ENCODE results near the gene TBC1D10A. TPM values are rescaled to one million over a fixed set of nuclear protein-coding genes. Genes with fewer than 3 reads are reported as not detected.

The TBC1D10A gene
- total RNA-seq, 4 donors from 2014 or later = 28.4 to 44.7 (median 35.9) TPM

GRCh38 chr22:30362651-30363281, 36.0 kb upstream of the TBC1D10A start:
- TF ChIP-seq, protein P1, sequence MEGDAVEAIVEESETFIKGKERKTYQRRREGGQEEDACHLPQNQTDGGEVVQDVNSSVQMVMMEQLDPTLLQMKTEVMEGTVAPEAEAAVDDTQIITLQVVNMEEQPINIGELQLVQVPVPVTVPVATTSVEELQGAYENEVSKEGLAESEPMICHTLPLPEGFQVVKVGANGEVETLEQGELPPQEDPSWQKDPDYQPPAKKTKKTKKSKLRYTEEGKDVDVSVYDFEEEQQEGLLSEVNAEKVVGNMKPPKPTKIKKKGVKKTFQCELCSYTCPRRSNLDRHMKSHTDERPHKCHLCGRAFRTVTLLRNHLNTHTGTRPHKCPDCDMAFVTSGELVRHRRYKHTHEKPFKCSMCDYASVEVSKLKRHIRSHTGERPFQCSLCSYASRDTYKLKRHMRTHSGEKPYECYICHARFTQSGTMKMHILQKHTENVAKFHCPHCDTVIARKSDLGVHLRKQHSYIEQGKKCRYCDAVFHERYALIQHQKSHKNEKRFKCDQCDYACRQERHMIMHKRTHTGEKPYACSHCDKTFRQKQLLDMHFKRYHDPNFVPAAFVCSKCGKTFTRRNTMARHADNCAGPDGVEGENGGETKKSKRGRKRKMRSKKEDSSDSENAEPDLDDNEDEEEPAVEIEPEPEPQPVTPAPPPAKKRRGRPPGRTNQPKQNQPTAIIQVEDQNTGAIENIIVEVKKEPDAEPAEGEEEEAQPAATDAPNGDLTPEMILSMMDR (IDR thresholded peaks at IDR 0.05) = no peak
- TF ChIP-seq POLR2A (IDR thresholded peaks at IDR 0.05) = no peak
- Histone ChIP-seq H3K27ac (no peak overlapping the region), H3K36me3 (no peaks in the 10 kb centered on the region), H3K27me3 (no peaks in the 10 kb centered on the region), H3K9me3 (no peaks in the 10 kb centered on the region), H3K4me1 (peaks cover 0 to 2% of the 10 kb centered on the region in 2 donors), H3K4me3 (replicated peaks in 1 of 3) (no peak overlapping the region)
- intact Hi-C loops (cut with DNase I) = no loop called here
- DNase-seq = no peak
- WGBS, 2 donors = 79 to 81% methylated on average over 7 of the region's 7 CpGs

GRCh38 chr22:30361916-30362650, 35.3 kb upstream of the TBC1D10A start:
- DNase-seq = no peak
- 86 to 91% methylated on average over 9 of the region's 10 CpGs for WGBS, 2 donors
- H3K27ac ChIP-seq = no peak overlapping the region
- no peaks in the 10 kb centered on the region for H3K9me3 ChIP-seq
- intact Hi-C loops (cut with DNase I) = no loop called here
- H3K4me1 ChIP-seq = peaks cover 0 to 8% of the 10 kb centered on the region in 2 donors
- no peak overlapping the region for H3K4me3 ChIP-seq (replicated peaks in 1 of 3)
- TF ChIP-seq, protein P1 (IDR thresholded peaks at IDR 0.05) = no peak
- TF ChIP-seq POLR2A (IDR thresholded peaks at IDR 0.05) = no peak
- H3K27me3 ChIP-seq = no peaks in the 10 kb centered on the region
- no peaks in the 10 kb centered on the region for H3K36me3 ChIP-seq

DNA sequence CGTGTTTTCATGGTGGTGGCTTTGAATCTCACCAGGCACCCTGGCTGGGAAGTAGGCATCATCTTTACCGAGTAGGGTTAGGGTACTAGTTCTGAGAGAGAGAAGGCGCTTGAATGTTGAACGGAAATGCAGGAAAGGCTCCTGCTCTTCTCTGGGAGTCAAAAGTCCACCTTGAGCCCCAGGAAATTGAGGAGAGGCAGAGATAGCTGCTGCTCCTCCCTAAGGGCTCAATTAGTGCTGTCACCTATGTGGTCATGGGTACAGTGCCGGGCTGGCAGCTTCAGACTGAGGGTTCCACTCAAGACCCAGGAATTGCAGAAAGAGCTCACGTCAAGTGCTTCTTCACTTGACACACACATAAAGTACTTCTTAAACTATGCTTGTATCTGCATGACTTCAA, 31.8 kb upstream of the TBC1D10A start:
- no peak overlapping the region for H3K27ac ChIP-seq
- no peak overlapping the region for H3K4me3 ChIP-seq (replicated peaks in 1 of 3)
- no peak for DNase-seq
- peaks cover 23 to 33% of the 10 kb centered on the region in 2 donors for H3K4me1 ChIP-seq
- TF ChIP-seq, protein P1 (IDR thresholded peaks at IDR 0.05) = no peak
- TF ChIP-seq POLR2A (IDR thresholded peaks at IDR 0.05) = no peak
- intact Hi-C loops (cut with DNase I) = no loop called here
- H3K9me3 ChIP-seq = no peaks in the 10 kb centered on the region
- 87 to 90% methylated on average over 6 of the region's 6 CpGs for WGBS, 2 donors
- H3K36me3 ChIP-seq = no peaks in the 10 kb centered on the region
- H3K27me3 ChIP-seq = no peaks in the 10 kb centered on the region

- Histone ChIP-seq H3K36me3 (peaks cover 3 to 4% of the 10 kb centered on the region in 2 donors), H3K4me1 (peaks cover 23 to 34% of the 10 kb centered on the region in 2 donors), H3K4me3 (replicated peaks in 1 of 3) (peak overlapping the region in 2 of 3 donors; percentile 30 to 66), H3K9me3 (no peaks in the 10 kb centered on the region), H3K27ac (no peak overlapping the region), H3K27me3 (no peaks in the 10 kb centered on the region)
- DNase-seq = no peak
- intact Hi-C loops (cut with DNase I) = loop anchor here (2.0 kb wide), 1 partner anchor 69 kb away; the partner anchor contains the start of gene CASTOR1
- TF ChIP-seq POLR2A (IDR thresholded peaks at IDR 0.05) = no peak
- TF ChIP-seq, protein P1 (IDR thresholded peaks at IDR 0.05) = no peak
- WGBS, 2 donors = 54 to 59% methylated on average over 22 of the region's 22 CpGs
Measured at GRCh38 chr22:30357650-30358215, 31.0 kb upstream of the TBC1D10A start.

DNA sequence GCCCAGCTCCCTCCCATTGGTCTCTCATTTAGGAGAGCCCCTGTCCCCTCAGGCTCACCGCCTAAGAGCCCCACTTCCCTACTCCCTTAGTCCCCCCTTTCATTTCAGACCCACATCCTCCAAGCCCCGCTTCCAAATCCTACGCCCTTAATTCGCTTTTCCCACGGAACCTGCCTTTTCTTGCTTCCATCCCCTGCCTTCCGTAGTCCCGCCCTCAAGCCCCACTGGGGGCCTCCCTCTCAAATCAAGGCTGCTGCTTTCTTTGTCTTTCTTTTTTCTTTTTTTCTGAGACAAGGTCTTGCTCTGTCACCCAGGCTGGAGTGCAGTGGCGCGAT, 30.5 kb upstream of the TBC1D10A start:
- no peaks in the 10 kb centered on the region for H3K27me3 ChIP-seq
- H3K4me3 ChIP-seq (replicated peaks in 1 of 3) = peak overlapping the region; percentile 30 to 93 (median 66)
- H3K4me1 ChIP-seq = peaks cover 23 to 34% of the 10 kb centered on the region in 2 donors
- peaks cover 8 to 9% of the 10 kb centered on the region in 2 donors for H3K36me3 ChIP-seq
- no peaks in the 10 kb centered on the region for H3K9me3 ChIP-seq
- DNase-seq = no peak
- WGBS, 2 donors = 1 to 2% methylated on average over 9 of the region's 9 CpGs
- H3K27ac ChIP-seq = peak overlapping the region in 2 of 3 donors; percentile 95 to 97
- TF ChIP-seq, protein P1 (IDR thresholded peaks at IDR 0.05) = no peak
- TF ChIP-seq POLR2A (IDR thresholded peaks at IDR 0.05) = no peak
- intact Hi-C loops (cut with DNase I) = loop anchor here (2.0 kb wide), 1 partner anchor 68 kb away; the partner anchor contains the start of gene CASTOR1
